H7 (cell line): Measurements from ENCODE around the gene PYCARD. TPM values are rescaled to one million over a fixed set of nuclear protein-coding genes. Genes with fewer than 3 reads are reported as not detected.

Source experiments
- DNase-seq: peaks from one replicate; pipeline ENCODE4 v3.0.0; 2012
- H3K27me3 ChIP-seq: 2 replicates; pipeline ENCODE4 v1.6.0; 2011; ENCODE audit warnings: mild to moderate bottlenecking, low read length; ENCODE audit not compliant: control insufficient read depth, insufficient read depth
- H3K36me3 ChIP-seq: replicated peaks from 2 replicates; pipeline ENCODE4 v1.5.1; 2011; ENCODE audit warnings: low read length; ENCODE audit not compliant: control insufficient read depth, insufficient read depth
- H3K4me3 ChIP-seq: 2 replicates; pipeline ENCODE4 v1.5.1; 2011; ENCODE audit warnings: low read depth, mild to moderate bottlenecking, control low read depth, low read length, moderate library complexity; ENCODE audit not compliant: insufficient read depth
- total RNA-seq: library from RNA; depleted of rRNA; stranded (reverse); fragments of >200 nt; shearing (Covaris generic); gene quantifications from 2 replicates; pipeline ENCODE4 v1.2.3, GENCODE V29; 2014; rRNA removed

PYCARD gene
- total RNA-seq, 1 experiment from 2014 or later = 32.2 TPM

DNA sequence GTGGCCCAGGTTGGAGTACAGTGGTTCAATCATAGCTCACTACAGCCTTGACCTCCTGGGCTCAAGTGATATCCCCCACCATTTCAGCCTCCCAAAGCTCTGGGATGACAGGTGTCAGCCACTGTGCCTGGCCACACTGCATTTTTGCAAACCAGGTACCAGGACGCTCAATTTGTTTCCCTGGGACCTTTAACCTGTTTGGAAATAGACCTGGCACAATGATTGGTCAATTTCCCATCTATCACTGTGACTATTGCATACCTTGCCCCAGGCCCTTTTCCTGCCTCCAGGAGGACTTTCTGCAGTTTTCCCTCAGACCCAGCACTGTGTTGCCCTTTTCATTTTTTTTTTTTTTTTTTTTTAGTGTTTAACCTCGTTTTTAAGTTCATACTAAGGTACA, 33.7 kb downstream of the PYCARD start:
- H3K27me3 ChIP-seq = no peaks in the 10 kb centered on the region
- DNase-seq = peak; percentile 15

GRCh38 chr16:31167315-31167714, 35.2 kb downstream of the PYCARD start:
- Histone ChIP-seq H3K27me3 (no peaks in the 10 kb centered on the region), H3K36me3 (no peaks in the 10 kb centered on the region), H3K4me3 (no peak overlapping the region)
- no peak for DNase-seq

More for the DNA sequence above, 33.7 kb downstream of the PYCARD start:
- H3K4me3 ChIP-seq = no peak overlapping the region
- H3K36me3 ChIP-seq = no peaks in the 10 kb centered on the region

- Histone ChIP-seq H3K4me3 (no peak overlapping the region), H3K36me3 (no peaks in the 10 kb centered on the region), H3K27me3 (no peaks in the 10 kb centered on the region)
- DNase-seq = peak; percentile 9
Measured at GRCh38 chr16:31157136-31157535, 45.4 kb downstream of the PYCARD start.

Other genes with a start within 250 kb of the PYCARD start
- 4.1 and 5.0 TPM in 2 replicates for gene SETD1A, start 245.0 kb downstream of the PYCARD start, total RNA-seq
- gene HSD3B7, start 217.6 kb downstream of the PYCARD start, total RNA-seq = 4.4 and 8.2 TPM in 2 replicates
- 1.3 and 4.1 TPM in 2 replicates for gene STX1B, start 192.1 kb downstream of the PYCARD start, total RNA-seq
- 13.6 and 14.2 TPM in 2 replicates for gene STX4, start 169.2 kb downstream of the PYCARD start, total RNA-seq
- 16.4 and 19.9 TPM in 2 replicates for gene ZNF668, start 128.5 kb downstream of the PYCARD start, total RNA-seq
- 28.8 and 30.0 TPM in 2 replicates for gene ZNF646, start 128.3 kb downstream of the PYCARD start, total RNA-seq
- gene PRSS53, start 113.8 kb downstream of the PYCARD start, total RNA-seq = 1.3 and 4.5 TPM in 2 replicates
- gene VKORC1, start 108.0 kb downstream of the PYCARD start, total RNA-seq = 127 and 135 TPM in 2 replicates
- 52.7 and 64.0 TPM in 2 replicates for gene BCKDK, start 94.4 kb downstream of the PYCARD start, total RNA-seq
- gene KAT8, start 85.1 kb downstream of the PYCARD start, total RNA-seq = 61.7 and 77.2 TPM in 2 replicates
- 57.1 and 65.4 TPM in 2 replicates for gene PRSS8, start 67.0 kb downstream of the PYCARD start, total RNA-seq
- gene PRSS36, start 52.7 kb downstream of the PYCARD start, total RNA-seq = 0.59 and 1.1 TPM in 2 replicates
- gene FUS, start 22.6 kb downstream of the PYCARD start, total RNA-seq = 35.3 and 39.8 TPM in 2 replicates
- gene TRIM72, start 11.4 kb upstream of the PYCARD start, total RNA-seq = 0.03 and 0.44 TPM in 2 replicates
- gene PYDC1, start 14.4 kb upstream of the PYCARD start, total RNA-seq = not detected in 2 replicates
- gene ITGAM, start 57.2 kb upstream of the PYCARD start, total RNA-seq = 0.04 TPM in 1 of 2 replicates, not detected in the other
- 0.26 and 0.80 TPM in 2 replicates for gene ITGAX, start 152.4 kb upstream of the PYCARD start, total RNA-seq
- not detected in 2 replicates for gene ITGAD, start 190.6 kb upstream of the PYCARD start, total RNA-seq
- gene COX6A2, start 225.6 kb upstream of the PYCARD start, total RNA-seq = not detected in 2 replicates
- 0.17 and 0.33 TPM in 2 replicates for gene ZNF843, start 240.0 kb upstream of the PYCARD start, total RNA-seq